HG03103 (cell line): ENCODE measurements around the gene MED27.

Source experiments
- ATAC-seq: cut with Tn5 transposase; IDR thresholded peaks from one replicate; pipeline ENCODE4 v1.9.1; 2021; ENCODE audit warnings: low read depth; ENCODE audit not compliant: unreplicated experiment

The MED27 gene

GRCh38 chr9:132002643-132003318 lies 76.9 kb downstream of the MED27 start:
- ATAC-seq: no peak

GRCh38 chr9:132001567-132001966 lies 78.1 kb downstream of the MED27 start:
- ATAC-seq: no peak

- no peak for ATAC-seq
Observed at GRCh38 chr9:132000659-132001058, 79.0 kb downstream of the MED27 start.

GRCh38 chr9:131999692-132000551 lies 79.7 kb downstream of the MED27 start:
- ATAC-seq: no peak

GRCh38 chr9:131997779-131998178 lies 81.9 kb downstream of the MED27 start:
- no peak for ATAC-seq

DNA sequence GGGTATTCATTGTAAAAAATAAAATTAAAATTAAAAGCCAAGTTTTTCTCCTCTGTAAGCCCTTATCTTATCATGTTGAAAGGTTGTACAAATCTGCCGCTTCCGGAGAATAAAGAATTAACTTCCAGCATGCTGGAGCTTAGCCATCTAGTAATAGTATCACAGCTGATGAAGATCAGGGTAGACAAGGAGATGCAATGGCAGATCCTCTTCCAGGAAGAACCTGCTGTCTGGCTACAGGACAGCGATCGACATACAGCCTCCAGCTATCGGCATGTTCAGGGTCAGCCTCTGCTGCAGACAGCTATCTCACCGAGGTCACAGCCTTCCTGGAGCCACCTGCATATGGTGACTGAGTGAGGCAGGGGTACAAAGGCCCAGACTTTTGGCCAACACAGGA lies 82.6 kb downstream of the MED27 start:
- ATAC-seq: no peak

- no peak for ATAC-seq
Observed at GRCh38 chr9:131995382-131995781, 84.3 kb downstream of the MED27 start.

GRCh38 chr9:131994364-131995125 lies 85.1 kb downstream of the MED27 start:
- no peak for ATAC-seq

DNA sequence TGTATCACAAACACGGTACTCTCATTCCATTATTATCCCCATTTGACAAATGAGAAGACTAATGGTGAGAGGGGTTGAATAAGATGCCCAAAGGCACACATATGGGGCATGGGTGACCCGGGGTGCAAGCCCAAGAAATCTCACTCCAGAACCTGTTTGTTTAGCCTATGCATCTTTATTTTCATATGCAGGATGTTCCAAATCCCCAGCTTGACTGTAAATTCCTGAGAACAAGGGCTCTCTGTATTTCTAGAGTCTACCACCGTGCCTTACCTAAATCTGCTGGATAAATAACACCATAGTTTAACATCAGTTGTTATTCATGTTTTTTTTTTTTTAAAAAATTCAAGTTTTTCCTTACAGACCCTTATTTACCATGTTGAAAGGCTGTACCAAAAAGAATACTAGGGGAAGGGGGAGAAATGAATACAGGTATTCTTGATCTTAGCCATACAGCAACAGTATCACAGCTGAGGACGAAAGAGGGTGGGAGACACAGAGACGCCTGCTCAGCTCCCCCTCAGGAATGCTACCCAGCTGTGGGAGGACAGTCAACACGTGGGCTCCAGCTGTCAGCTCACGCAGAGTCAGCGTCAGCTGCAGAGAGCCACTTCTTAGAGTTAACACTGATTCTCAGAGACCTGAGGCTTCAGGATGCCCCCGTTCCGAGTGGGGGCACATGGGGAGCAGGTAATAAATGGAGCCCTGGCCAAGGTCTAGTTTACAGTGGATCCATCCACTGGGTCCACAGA lies 86.6 kb downstream of the MED27 start:
- ATAC-seq: no peak

DNA sequence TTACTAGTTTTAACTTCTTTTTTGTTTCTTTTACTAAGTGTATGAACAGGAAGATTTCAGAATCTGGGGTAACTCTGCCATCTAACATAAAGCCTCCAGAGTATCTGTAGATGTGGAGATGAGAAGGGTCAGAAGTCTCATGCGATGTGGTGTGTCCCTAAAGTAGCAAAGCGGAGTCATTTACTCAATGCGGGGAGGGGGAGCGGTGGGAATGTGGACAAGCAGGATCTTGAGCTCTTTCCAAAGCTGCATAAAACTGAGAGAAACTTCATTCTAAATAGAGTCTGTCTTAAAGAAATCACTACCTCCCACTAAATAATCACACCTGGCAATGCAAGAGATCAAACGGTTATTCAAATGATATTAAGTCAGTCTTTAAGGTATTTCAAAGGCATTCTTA lies 92.4 kb downstream of the MED27 start:
- no peak for ATAC-seq

- no peak for ATAC-seq
Observed at GRCh38 chr9:131986576-131986975, 93.1 kb downstream of the MED27 start.

- no peak for ATAC-seq
Observed at GRCh38 chr9:131986089-131986488, 93.6 kb downstream of the MED27 start.

- no peak for ATAC-seq
Observed at GRCh38 chr9:131984564-131984963, 95.1 kb downstream of the MED27 start.

GRCh38 chr9:131982671-131983239 lies 96.9 kb downstream of the MED27 start:
- no peak for ATAC-seq

GRCh38 chr9:131982102-131982501 lies 97.6 kb downstream of the MED27 start:
- ATAC-seq: no peak

DNA sequence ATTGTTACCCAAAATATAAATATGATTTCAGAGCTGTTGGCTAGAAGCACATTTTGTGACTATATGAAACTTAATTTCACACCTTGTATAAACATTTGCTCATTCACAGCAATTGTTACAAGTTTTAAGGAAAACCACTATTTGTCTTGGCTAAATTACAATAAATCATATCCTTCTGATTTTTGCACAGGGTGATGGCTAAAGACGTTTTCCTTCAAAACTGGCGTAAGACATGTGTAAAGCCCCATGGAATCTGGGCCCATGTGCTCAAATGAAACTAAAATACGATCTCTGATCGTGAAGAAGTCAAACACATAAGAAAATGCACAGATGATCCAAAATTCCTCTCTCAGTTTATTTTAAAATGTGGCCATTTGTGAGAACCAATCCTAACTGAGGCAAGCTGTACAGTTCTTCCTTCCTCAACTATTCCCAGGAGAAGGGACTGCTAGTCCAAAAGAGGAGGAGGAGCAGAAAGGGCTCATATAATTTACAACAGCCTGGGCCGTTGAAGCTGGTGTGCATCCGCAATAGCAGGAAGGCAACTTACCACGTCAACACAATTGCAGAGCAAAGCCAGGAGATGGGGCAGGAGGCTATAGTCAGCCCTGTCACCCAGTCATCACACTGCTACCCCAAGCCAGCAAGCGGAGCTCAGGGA lies 98.4 kb downstream of the MED27 start:
- no peak for ATAC-seq

DNA sequence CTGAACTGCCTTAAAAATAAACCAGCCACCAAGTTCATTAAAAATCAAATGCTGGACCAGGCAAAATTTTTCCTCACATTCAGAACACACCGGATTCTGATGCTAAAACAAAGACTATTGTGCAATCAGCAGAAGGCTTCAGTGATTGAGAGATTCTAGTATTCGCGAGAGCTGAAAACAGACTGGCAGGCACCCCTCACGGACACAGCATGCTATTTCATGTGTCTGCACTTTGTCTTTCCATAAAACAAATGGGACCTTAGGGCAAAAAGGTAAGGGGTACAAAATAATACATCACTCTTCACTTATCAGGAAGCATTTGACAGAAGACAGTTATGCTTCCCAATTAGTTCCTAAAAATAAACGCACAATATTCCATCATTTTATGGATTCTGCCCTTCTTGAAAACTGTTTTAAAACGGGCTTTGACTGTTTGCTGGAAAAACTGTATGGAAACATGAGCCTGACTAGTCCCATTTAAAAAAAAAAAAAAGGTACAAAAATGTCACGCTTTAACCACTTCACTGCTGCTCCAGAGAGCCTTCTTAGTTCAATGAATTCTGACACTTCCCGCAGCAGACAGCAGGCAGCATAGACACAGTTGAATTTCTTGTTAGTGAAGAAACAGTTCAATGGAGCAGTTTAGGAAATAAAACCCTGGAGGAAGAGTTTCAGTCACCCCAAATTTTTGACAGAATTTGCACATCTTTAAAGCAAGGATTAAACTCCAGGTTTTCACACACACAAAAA lies 99.2 kb downstream of the MED27 start:
- no peak for ATAC-seq

GRCh38 chr9:131977109-131977838 lies 102.4 kb downstream of the MED27 start:
- no peak for ATAC-seq
